ENCODE results near the gene ABCB9. TPM values are rescaled to one million over a fixed set of nuclear protein-coding genes. Genes with fewer than 3 reads are reported as not detected.

Gene ABCB9
- total and polyA plus RNA-seq, 5 donors from 2014 or later, result 0.47 to 5.3 (median 0.91) TPM

GRCh38 chr12:122884860-122885259 lies 81.4 kb downstream of the ABCB9 start:
- Mint-ChIP-seq H3K27me3 (no peaks in the 10 kb centered on the region), H3K9me3 (no peaks in the 10 kb centered on the region), H3K36me3 (peaks cover 10% of the 10 kb centered on the region), H3K4me1 (peaks cover 38 to 94% (median 67%) of the 10 kb centered on the region in 4 donors), H3K27ac (peak overlapping the region in 1 of 3 donors; percentile 69), H3K4me3 (no peak overlapping the region)
- H3K9me3 ChIP-seq (ENCODE audit: control insufficient read depth in 2 of 2, low read length in 2 of 2), result no peaks in the 10 kb centered on the region
- H3K27ac ChIP-seq (ENCODE audit: insufficient read depth, low read length, poor library complexity, severe bottlenecking), result no peak overlapping the region
- peaks cover 40% of the 10 kb centered on the region for H3K4me1 ChIP-seq (ENCODE audit: control insufficient read depth, insufficient read depth, low read length, poor library complexity, severe bottlenecking)
- ATAC-seq (ENCODE audit: low read depth in 2 of 2), result no peak
- DNase-seq, result no peak
- no peak overlapping the region for H3K4me3 ChIP-seq (ENCODE audit: low read depth, low read length)
- H3K27me3 ChIP-seq (ENCODE audit: control insufficient read depth, insufficient read depth, low read length), result no peaks in the 10 kb centered on the region
- no peaks in the 10 kb centered on the region for H3K36me3 ChIP-seq (ENCODE audit: control insufficient read depth, insufficient read depth, low read length)

GRCh38 chr12:122884091-122884826 lies 82.0 kb downstream of the ABCB9 start:
- Histone ChIP-seq H3K9me3 (ENCODE audit: control insufficient read depth in 2 of 2, low read length in 2 of 2) (no peaks in the 10 kb centered on the region), H3K4me1 (ENCODE audit: control insufficient read depth, insufficient read depth, low read length, poor library complexity, severe bottlenecking) (peaks cover 35% of the 10 kb centered on the region), H3K36me3 (ENCODE audit: control insufficient read depth, insufficient read depth, low read length) (peaks cover under 1% of the 10 kb centered on the region), H3K27ac (ENCODE audit: insufficient read depth, low read length, poor library complexity, severe bottlenecking) (no peak overlapping the region), H3K4me3 (ENCODE audit: low read depth, low read length) (no peak overlapping the region), H3K27me3 (ENCODE audit: control insufficient read depth, insufficient read depth, low read length) (no peaks in the 10 kb centered on the region)
- no peaks in the 10 kb centered on the region for H3K9me3 Mint-ChIP-seq
- peak overlapping the region; percentile 7 to 69 (median 58) for H3K27ac Mint-ChIP-seq
- peaks cover 10% of the 10 kb centered on the region for H3K36me3 Mint-ChIP-seq
- no peaks in the 10 kb centered on the region for H3K27me3 Mint-ChIP-seq
- H3K4me1 Mint-ChIP-seq, result peaks cover 38 to 94% (median 69%) of the 10 kb centered on the region in 4 donors
- H3K4me3 Mint-ChIP-seq, result peak overlapping the region in 1 of 4 donors; percentile 32
- no peak for DNase-seq
- ATAC-seq (ENCODE audit: low read depth in 2 of 2), result no peak

DNA sequence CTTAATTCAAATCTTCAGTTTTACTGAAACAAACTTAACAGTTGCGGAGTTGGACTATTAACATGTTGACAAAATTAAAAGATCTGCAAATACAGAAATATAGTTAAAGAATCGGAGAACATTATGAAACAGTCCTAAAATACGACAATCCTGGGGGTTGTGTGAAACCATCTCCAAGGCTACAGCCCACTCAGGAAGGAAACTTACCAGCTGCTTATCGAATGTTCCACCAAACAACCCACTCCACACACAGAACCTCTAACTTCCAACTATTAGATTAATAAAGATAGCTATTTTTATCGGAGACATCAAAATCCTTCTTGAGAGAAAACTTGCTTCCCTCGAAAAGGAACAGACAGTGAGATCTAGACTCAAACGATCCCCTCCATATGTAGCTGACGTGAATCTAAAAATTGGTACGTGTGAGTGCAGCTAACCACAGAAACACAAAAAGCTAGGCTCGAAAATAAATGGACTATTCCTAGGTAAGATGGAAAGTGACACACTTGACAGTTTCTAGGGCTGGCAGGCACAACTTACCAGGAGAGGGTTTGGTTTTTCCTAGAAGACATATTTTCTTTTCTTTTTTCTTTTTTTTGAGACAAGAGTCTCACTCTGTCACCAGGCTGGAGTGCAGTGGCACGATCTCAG lies 83.2 kb downstream of the ABCB9 start:
- Histone ChIP-seq H3K27ac (ENCODE audit: insufficient read depth, low read length, poor library complexity, severe bottlenecking) (no peak overlapping the region), H3K4me3 (ENCODE audit: low read depth, low read length) (no peak overlapping the region), H3K4me1 (ENCODE audit: control insufficient read depth, insufficient read depth, low read length, poor library complexity, severe bottlenecking) (peaks cover 35% of the 10 kb centered on the region), H3K9me3 (ENCODE audit: control insufficient read depth in 2 of 2, low read length in 2 of 2) (no peaks in the 10 kb centered on the region), H3K36me3 (ENCODE audit: control insufficient read depth, insufficient read depth, low read length) (peaks cover 5% of the 10 kb centered on the region), H3K27me3 (ENCODE audit: control insufficient read depth, insufficient read depth, low read length) (no peaks in the 10 kb centered on the region)
- Mint-ChIP-seq H3K4me3 (peak overlapping the region in 1 of 4 donors; percentile 32), H3K36me3 (peaks cover 10% of the 10 kb centered on the region), H3K9me3 (no peaks in the 10 kb centered on the region), H3K4me1 (peaks cover 36 to 94% (median 65%) of the 10 kb centered on the region in 4 donors), H3K27ac (peak overlapping the region; percentile 17 to 31 (median 28)), H3K27me3 (no peaks in the 10 kb centered on the region)
- no peak for DNase-seq
- ATAC-seq (ENCODE audit: low read depth in 2 of 2), result no peak

- H3K4me1 Mint-ChIP-seq, result peaks cover 29 to 95% (median 67%) of the 10 kb centered on the region in 4 donors
- peak overlapping the region; percentile 28 to 70 (median 32) for H3K27ac Mint-ChIP-seq
- no peaks in the 10 kb centered on the region for H3K9me3 ChIP-seq (ENCODE audit: control insufficient read depth in 2 of 2, low read length in 2 of 2)
- no peaks in the 10 kb centered on the region for H3K9me3 Mint-ChIP-seq
- DNase-seq (no peak), ATAC-seq (ENCODE audit: low read depth in 2 of 2) (no peak)
- H3K27ac ChIP-seq (ENCODE audit: insufficient read depth, low read length, poor library complexity, severe bottlenecking), result no peak overlapping the region
- peak overlapping the region in 2 of 4 donors; percentile 38 to 39 for H3K4me3 Mint-ChIP-seq
- H3K36me3 Mint-ChIP-seq, result peaks cover 7% of the 10 kb centered on the region
- peaks cover 5% of the 10 kb centered on the region for H3K36me3 ChIP-seq (ENCODE audit: control insufficient read depth, insufficient read depth, low read length)
- H3K27me3 Mint-ChIP-seq, result no peaks in the 10 kb centered on the region
- H3K4me3 ChIP-seq (ENCODE audit: low read depth, low read length), result no peak overlapping the region
- peaks cover 43% of the 10 kb centered on the region for H3K4me1 ChIP-seq (ENCODE audit: control insufficient read depth, insufficient read depth, low read length, poor library complexity, severe bottlenecking)
- no peaks in the 10 kb centered on the region for H3K27me3 ChIP-seq (ENCODE audit: control insufficient read depth, insufficient read depth, low read length)
Observed at GRCh38 chr12:122880668-122881067, 85.6 kb downstream of the ABCB9 start.

- Histone ChIP-seq H3K27ac (ENCODE audit: insufficient read depth, low read length, poor library complexity, severe bottlenecking) (no peak overlapping the region), H3K27me3 (ENCODE audit: control insufficient read depth, insufficient read depth, low read length) (no peaks in the 10 kb centered on the region), H3K36me3 (ENCODE audit: control insufficient read depth, insufficient read depth, low read length) (peaks cover 5% of the 10 kb centered on the region), H3K4me3 (ENCODE audit: low read depth, low read length) (no peak overlapping the region), H3K4me1 (ENCODE audit: control insufficient read depth, insufficient read depth, low read length, poor library complexity, severe bottlenecking) (peaks cover 47% of the 10 kb centered on the region), H3K9me3 (ENCODE audit: control insufficient read depth in 2 of 2, low read length in 2 of 2) (no peaks in the 10 kb centered on the region)
- no peaks in the 10 kb centered on the region for H3K9me3 Mint-ChIP-seq
- H3K4me3 Mint-ChIP-seq, result peak overlapping the region in 2 of 4 donors; percentile 38 to 39
- H3K36me3 Mint-ChIP-seq, result peaks cover 7% of the 10 kb centered on the region
- peaks cover 31 to 100% (median 71%) of the 10 kb centered on the region in 4 donors for H3K4me1 Mint-ChIP-seq
- ATAC-seq (ENCODE audit: low read depth in 2 of 2), result no peak
- no peaks in the 10 kb centered on the region for H3K27me3 Mint-ChIP-seq
- H3K27ac Mint-ChIP-seq, result peak overlapping the region; percentile 28 to 70 (median 32)
- DNase-seq, result no peak
Observed at GRCh38 chr12:122880155-122880667, 86.1 kb downstream of the ABCB9 start.

Other genes starting within 250 kb of the ABCB9 start
- gene HCAR3, start 249.7 kb downstream of the ABCB9 start, total RNA-seq, result not detected
- gene HCAR3, start 249.7 kb downstream of the ABCB9 start, polyA plus RNA-seq, result not detected
- not detected for gene HCAR1, start 235.6 kb downstream of the ABCB9 start, total RNA-seq
- gene HCAR1, start 235.6 kb downstream of the ABCB9 start, polyA plus RNA-seq, result not detected
- 32.7 TPM for gene DENR, start 213.6 kb downstream of the ABCB9 start, total RNA-seq
- 10 to 100 TPM; 60.8 to 72.0 (median 64.7) TPM for gene DENR, start 213.6 kb downstream of the ABCB9 start, polyA plus RNA-seq
- gene CCDC62, start 191.9 kb downstream of the ABCB9 start, total RNA-seq, result 0.69 TPM
- under 1 TPM; 0.15 to 0.46 (median 0.28) TPM for gene CCDC62, start 191.9 kb downstream of the ABCB9 start, polyA plus RNA-seq
- 56.0 TPM for gene HIP1R, start 131.0 kb downstream of the ABCB9 start, total RNA-seq
- 1 to 10 TPM; 3.8 to 7.0 (median 4.7) TPM for gene HIP1R, start 131.0 kb downstream of the ABCB9 start, polyA plus RNA-seq
- 99.2 TPM for gene VPS37B, start 70.3 kb downstream of the ABCB9 start, total RNA-seq
- 10 to 100 TPM; 19.0 to 23.4 (median 20.9) TPM for gene VPS37B, start 70.3 kb downstream of the ABCB9 start, polyA plus RNA-seq
- gene OGFOD2, start 8.8 kb upstream of the ABCB9 start, total RNA-seq, result 20.6 TPM
- gene OGFOD2, start 8.8 kb upstream of the ABCB9 start, polyA plus RNA-seq, result 10 to 100 TPM; 12.5 to 17.4 (median 14.2) TPM
- gene ARL6IP4, start 14.2 kb upstream of the ABCB9 start, total RNA-seq, result 131 TPM
- 100 to 1,000 TPM; 208 to 237 (median 223) TPM for gene ARL6IP4, start 14.2 kb upstream of the ABCB9 start, polyA plus RNA-seq
- 57.2 TPM for gene PITPNM2, start 184.6 kb upstream of the ABCB9 start, total RNA-seq
- gene PITPNM2, start 184.6 kb upstream of the ABCB9 start, polyA plus RNA-seq, result 1 to 10 TPM; 2.2 to 4.5 (median 3.9) TPM

All from CD4-positive, CD25-positive, alpha-beta regulatory T cell (primary cell).